LoVo (cell line): ENCODE data around the gene CST7.

ENCODE experiments used
- DNase-seq: peaks from one replicate; pipeline ENCODE4 v3.0.0-alpha.2; 2016; ENCODE audit warnings: low spot score

Gene CST7

GRCh38 chr20:24964506-24964840, 15.4 kb downstream of the CST7 start:
- DNase-seq, result no peak

DNA sequence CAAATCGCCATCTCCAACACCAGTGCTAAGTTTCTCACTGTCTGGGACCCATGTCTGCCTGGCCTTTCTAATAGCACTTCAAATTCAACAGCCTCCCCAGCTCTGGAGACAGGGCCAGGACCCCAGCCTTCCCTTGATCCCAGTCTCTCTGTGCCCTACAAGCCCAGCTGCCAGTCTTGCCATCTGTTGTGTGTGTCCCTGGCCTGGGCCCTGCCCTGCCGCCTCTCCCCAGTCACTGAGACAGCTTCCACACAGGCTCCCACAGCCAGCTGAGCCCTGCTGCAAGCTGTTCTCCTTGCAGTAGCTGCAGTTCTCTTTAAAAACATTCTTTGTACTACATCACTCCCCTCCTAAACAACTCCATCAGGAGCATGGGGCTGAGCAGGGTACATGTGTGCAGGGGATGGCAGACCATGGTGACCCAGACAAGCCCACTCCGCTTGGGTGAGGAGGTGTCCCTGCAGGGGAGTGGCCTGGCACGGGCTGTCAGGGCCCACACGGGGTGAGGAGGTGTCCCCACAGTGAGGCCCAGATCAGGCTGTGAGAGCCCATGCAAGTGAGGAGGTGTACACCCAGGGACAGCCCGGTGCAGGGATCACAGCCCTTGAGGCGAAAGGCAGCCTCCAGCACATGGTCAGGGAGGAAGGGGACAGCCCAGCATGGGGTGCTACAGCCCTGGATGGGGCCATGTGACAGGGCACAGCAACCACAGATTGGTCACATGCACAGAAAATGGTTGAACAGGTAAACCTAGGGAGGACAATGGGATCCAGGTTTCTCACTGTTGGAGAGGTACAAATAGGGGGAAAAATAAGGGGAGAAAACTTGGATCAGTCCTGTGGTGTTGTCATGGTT, 16.2 kb downstream of the CST7 start:
- DNase-seq, result no peak

DNA sequence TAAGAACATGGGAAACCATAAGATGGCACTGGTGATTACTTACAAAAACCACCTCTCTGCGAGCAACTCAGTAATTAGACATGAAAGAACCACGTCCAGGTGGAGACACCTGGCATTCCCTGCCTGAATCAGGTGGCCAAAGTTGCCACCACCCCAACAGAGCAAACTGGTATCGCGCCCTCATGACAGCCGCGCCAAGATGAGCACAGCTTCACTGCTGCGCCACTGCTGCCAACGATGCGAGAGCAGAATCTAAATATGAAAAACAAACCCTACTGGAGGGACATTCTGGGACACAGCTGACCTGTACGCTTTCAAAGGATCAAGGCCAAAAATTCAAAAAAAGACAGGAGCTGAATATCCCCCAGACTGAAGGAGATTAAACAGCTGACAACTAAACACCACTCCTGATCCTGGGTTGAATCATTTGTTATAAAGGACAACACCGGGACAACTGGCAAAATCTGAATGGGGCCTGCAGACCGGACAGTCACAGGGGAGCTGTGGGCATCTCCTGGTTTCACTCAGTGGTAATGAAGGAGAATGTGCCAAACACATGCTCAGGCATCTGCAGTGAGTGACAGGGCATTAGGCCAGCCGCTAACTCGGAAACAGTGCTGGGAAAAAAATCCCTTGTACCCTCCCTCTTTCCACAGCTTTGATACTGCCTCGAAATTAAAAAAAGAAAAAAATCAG, 17.4 kb downstream of the CST7 start:
- DNase-seq, result no peak

- no peak for DNase-seq
These were observed 19.3 kb downstream of the CST7 start for GRCh38 chr20:24968278-24968800.

DNA sequence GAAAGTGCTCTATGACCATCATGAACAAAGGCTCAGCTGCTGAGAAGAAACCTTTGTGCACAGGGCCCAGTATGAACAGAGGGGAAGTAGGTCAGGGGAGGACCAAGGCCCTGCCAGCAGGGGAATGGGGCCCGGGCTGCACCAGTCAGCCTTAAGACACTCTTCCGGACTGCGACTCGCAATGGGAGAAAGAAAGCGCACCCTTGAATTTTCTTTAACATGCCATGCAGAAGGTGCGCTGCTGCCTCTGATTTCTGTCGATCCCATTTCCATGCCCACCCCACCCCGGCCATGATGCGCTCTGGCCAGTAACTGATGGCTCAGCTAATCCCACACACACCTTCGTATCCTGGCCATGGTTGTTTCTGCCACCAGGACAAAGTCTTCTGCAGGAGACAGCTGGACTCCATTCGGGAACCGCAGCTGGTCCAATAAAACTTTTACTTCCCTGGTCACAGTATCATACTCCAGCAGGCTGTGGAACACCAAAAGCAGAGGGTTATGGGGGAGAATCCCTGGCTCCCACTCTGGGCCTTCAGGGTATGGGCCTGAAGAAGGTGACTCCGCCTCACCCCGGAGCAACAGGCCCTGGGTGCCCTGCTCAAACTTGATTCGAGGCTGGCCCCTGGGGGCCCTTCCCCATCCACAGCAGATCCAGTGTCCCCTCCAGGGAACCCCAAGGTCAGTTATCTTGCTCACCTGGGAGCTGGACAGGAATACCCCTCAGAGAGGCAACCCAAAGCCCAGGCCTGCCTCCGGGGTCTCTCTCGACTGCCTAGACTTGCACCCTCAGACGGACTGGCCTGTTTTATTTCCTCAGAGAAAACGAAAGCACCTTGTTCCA, 20.3 kb downstream of the CST7 start:
- no peak for DNase-seq

GRCh38 chr20:24970030-24970553, 21.0 kb downstream of the CST7 start:
- no peak for DNase-seq

- no peak for DNase-seq
These were observed 21.7 kb downstream of the CST7 start for GRCh38 chr20:24970754-24971153.

DNA sequence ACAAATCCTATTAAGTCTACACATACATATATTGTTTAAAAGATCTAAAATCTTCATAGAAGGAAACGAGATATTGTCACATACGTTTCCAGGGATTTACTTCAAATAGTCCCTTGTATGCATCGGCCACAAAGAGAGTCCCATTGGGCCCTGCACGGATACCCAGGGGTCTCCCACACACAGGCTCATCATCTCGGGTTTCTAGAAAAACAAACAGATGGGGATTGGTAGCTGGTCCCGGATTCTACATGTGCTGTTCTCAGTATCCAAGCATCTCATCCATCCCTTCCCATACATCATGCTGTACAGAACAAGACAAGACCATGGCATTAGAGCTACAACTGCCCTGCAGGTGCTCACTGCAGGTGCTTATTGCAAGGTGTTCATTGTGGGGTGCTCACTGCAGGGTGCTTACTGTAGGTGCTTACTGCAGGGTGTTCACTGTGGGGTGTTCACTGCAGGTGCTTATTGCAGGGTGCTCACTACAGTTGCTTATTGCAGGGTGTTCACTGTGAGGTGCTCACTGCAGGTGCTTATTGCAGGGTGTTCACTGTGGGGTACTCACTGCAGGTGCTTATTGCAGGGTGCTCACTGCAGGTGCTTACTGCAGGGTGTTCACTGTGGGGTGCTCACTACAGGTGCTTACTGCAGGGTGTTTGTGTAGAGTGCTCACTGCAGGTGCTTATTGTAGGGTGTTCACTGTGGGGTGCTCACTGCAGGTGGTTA, 22.5 kb downstream of the CST7 start:
- no peak for DNase-seq

DNA sequence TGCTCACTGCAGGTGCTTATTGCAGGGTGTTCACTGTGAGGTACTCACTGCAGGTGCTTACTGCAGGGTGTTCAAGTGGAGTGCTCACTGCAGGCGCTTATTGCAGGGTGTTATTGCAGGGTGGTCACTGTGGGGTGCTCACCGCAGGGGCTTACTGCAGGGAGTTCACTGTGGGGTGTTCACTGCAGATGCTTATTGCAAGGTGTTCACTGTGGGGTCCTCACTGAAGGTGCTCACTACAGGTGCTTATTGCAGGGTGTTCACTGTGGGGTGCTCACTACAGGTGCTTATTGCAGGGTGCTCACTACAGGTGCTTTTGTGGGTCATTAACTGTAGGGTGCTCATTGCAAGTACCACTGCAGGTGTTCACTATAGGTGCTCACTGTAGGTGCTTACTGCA, 23.3 kb downstream of the CST7 start:
- DNase-seq, result no peak

GRCh38 chr20:24977336-24977735, 28.3 kb downstream of the CST7 start:
- DNase-seq, result no peak

GRCh38 chr20:24977797-24978196, 28.7 kb downstream of the CST7 start:
- no peak for DNase-seq

- DNase-seq, result no peak
These were observed 29.4 kb downstream of the CST7 start for GRCh38 chr20:24978513-24978912.

GRCh38 chr20:24979036-24979960, 30.2 kb downstream of the CST7 start:
- no peak for DNase-seq

DNA sequence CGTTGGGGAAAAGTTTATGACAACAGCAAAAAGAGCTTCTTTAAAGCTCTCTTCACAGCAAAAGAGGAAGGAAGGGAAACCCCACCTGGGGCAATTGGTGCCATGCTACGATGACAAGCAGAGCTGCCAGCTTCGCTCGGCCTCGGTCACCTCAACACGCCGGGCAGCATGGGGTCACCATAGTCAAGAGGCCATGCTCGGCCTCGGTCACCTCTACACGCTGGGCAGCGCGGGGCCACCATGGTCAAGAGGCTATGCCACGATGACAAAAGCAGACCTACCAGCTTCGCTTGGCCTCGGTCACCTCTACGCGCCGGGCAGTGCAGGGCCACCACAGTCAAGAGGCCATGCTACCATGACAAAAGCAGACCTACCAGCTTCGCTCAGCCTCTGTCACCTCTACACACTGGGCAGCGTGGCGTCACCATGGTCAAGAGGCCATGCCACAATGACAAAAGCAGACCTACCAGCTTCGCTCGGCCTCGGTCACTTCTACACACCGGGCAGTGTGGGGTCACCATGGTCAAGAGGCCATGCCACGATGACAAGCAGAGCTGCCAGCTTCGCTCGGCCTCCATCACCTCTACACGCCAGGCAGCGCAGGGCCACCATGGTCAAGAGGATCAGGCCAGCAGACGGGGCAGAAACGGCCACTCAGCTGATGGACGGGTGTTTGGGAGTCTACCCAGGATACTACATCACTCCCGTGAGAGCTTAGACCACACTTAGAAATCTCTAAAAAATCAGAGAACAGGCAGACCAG, 31.4 kb downstream of the CST7 start:
- DNase-seq, result no peak

DNA sequence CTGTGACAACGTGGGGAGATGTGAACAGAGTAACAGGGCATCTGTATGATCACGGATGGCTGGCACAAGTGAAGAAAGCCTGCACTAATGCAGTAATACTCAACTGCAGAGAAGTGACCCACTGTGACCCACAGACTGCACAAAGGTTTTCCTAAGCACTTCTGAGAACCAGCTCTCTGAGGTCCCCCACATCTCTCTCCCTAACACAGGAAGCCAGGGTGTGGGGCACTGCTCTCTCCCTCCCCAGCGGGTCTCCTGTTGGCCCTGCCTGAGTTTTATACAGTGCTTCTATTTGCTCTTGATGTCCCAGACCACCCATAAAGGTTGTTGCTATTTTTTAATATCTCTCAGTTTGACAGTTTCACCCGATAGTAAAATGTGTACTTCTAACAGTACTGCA, 32.2 kb downstream of the CST7 start:
- no peak for DNase-seq

GRCh38 chr20:24981790-24982189, 32.7 kb downstream of the CST7 start:
- no peak for DNase-seq

DNA sequence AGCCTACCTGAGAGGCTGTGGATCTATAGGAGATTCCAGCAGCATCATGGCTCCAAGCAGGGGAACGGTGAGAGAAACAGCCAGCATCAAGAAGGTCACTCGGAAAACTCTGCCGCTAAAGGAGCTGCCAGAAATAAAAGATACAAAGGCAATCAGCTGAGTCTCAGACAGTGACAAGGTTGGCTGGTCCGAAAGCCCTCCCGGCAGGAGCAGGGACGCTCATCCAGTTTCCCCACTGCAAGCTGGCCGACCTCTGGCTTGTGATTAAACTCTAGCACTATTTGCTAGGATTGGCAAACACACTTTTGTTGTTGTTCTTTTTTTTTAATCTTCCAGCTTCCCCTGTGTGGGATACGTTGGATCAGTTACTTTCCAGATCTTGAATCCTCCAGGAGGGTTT, 34.8 kb downstream of the CST7 start:
- no peak for DNase-seq

GRCh38 chr20:24984961-24985640, 36.0 kb downstream of the CST7 start:
- no peak for DNase-seq

- no peak for DNase-seq
These were observed 36.7 kb downstream of the CST7 start for GRCh38 chr20:24985802-24986201.
